ENCODE results near the gene CHML. TPM values are rescaled to one million over a fixed set of nuclear protein-coding genes. Genes with fewer than 3 reads are reported as not detected.

CHML gene
- total and polyA plus RNA-seq, 2 experiments from 2014 or later = 19.9 to 66.8 TPM

GRCh38 chr1:241607497-241607896 is 32.7 kb downstream of the CHML start:
- no peak overlapping the region for H2AFZ ChIP-seq
- no peaks in the 10 kb centered on the region for H3K9me2 ChIP-seq (ENCODE audit: insufficient read depth)
- H3K4me3 Mint-ChIP-seq = no peak overlapping the region

More at GRCh38 chr1:241607497-241607896, 32.7 kb downstream of the CHML start:
- Histone ChIP-seq H3K27ac (ENCODE audit: low read depth) (no peak overlapping the region), H4K20me1 (replicated peaks; ENCODE audit: insufficient read depth) (no peaks in the 10 kb centered on the region), H3K4me3 (no peak overlapping the region), H3F3A (replicated peaks; ENCODE audit: low read depth) (no peaks in the 10 kb centered on the region), H3K27me3 (ENCODE audit: insufficient read depth) (no peaks in the 10 kb centered on the region), H3K4me2 (no peak overlapping the region), H3K36me3 (ENCODE audit: insufficient read depth) (no peaks in the 10 kb centered on the region), H3K4me1 (ENCODE audit: insufficient read depth) (no peaks in the 10 kb centered on the region), H3K79me2 (replicated peaks; ENCODE audit: insufficient read depth) (no peaks in the 10 kb centered on the region)
- H3K4me1 Mint-ChIP-seq = no peaks in the 10 kb centered on the region
- H3K9me3 Mint-ChIP-seq = no peaks in the 10 kb centered on the region
- H3K27me3 Mint-ChIP-seq (ENCODE audit: insufficient read depth, low read depth, poor library complexity) = peaks cover 7% of the 10 kb centered on the region
- no peaks in the 10 kb centered on the region for H3K36me3 Mint-ChIP-seq (ENCODE audit: low read depth)
- ATAC-seq (no peak), DNase-seq (ENCODE audit: low spot score) (no peak)
- no peak overlapping the region for H3K27ac Mint-ChIP-seq
- TF ChIP-seq ZNF462 (CRISPR knock-in tag; IDR thresholded peaks at IDR 0.05) = no peak
- TF ChIP-seq REST (IDR thresholded peaks at IDR 0.05; ENCODE audit: unreplicated experiment) = no peak

Measured in GM23338 (cell line).